IMR-90 (cell line): Measurements from ENCODE around the gene TPI1. TPM values are rescaled to one million over a fixed set of nuclear protein-coding genes. Genes with fewer than 3 reads are reported as not detected.

Experiments used
- ATAC-seq: fragments of 200-7000 bp; cut with Tn5 transposase; 2 replicates; pipeline ENCODE4 v1.9.1; 2020; ENCODE audit warnings: low read depth, mild to moderate bottlenecking, moderate library complexity
- BruUV-seq: library from RNA; stranded (reverse); fragments of 400-500 nt; replicated peaks from 2 replicates; lab custom pipeline; 2021; lab: Mats Ljungman, UMichigan
- CTCF ChIA-PET: fragments of 300-600 bp; formaldehyde crosslinking; extraction: SDS; loops from one replicate; lab custom pipeline; 2021; ENCODE audit warnings: antibody characterized with exemption; lab: Yijun Ruan, JAX
- POLR2A ChIA-PET: fragments of 300-600 bp; sonication (Branson Sonifier 250); formaldehyde crosslinking; loops from one replicate; lab custom pipeline; 2022; ENCODE audit warnings: antibody characterized with exemption; ENCODE audit not compliant: unreplicated experiment; lab: Charles Lee
- DNase-seq: peaks from one replicate; pipeline ENCODE4 v3.0.0; 2013
- H2AFZ ChIP-seq: replicated peaks from 2 replicates; pipeline ENCODE3; 2013; ENCODE audit warnings: low read length, mild to moderate bottlenecking; ENCODE audit not compliant: poor library complexity
- H2AK5ac ChIP-seq: 2 replicates; pipeline ENCODE4 v1.6.1; 2013; ENCODE audit warnings: low read depth, low read length, inconsistent platforms
- H2AK9ac ChIP-seq: replicated peaks from 2 replicates; pipeline ENCODE3; 2013; ENCODE audit warnings: mild to moderate bottlenecking, low read depth, low read length, moderate library complexity; ENCODE audit not compliant: poor library complexity
- H2BK120ac ChIP-seq: 2 replicates; pipeline ENCODE4 v1.6.1; 2013; ENCODE audit warnings: low read depth, low read length, inconsistent platforms
- H2BK15ac ChIP-seq: 3 replicates; pipeline ENCODE4 v1.6.1; 2013; ENCODE audit warnings: low read depth, low read length, inconsistent platforms
- H2BK20ac ChIP-seq: 2 replicates; pipeline ENCODE4 v1.6.1; 2013; ENCODE audit warnings: low read depth, mild to moderate bottlenecking, inconsistent platforms, low read length, moderate library complexity
- H2BK5ac ChIP-seq: 2 replicates; pipeline ENCODE4 v1.6.1; 2013; ENCODE audit warnings: mild to moderate bottlenecking, low read depth, low read length, inconsistent platforms; ENCODE audit not compliant: poor library complexity, severe bottlenecking
- H3K14ac ChIP-seq: replicated peaks from 2 replicates; pipeline ENCODE4 v1.6.1; 2013; ENCODE audit warnings: low read depth, low read length, inconsistent platforms
- H3K18ac ChIP-seq: 2 replicates; pipeline ENCODE4 v1.6.1; 2013; ENCODE audit warnings: low read depth, low read length, control low read depth
- H3K23ac ChIP-seq: 2 replicates; pipeline ENCODE4 v1.6.1; 2013; ENCODE audit warnings: low read depth, low read length, inconsistent platforms
- H3K27ac ChIP-seq: 2 replicates; pipeline ENCODE4 v1.5.1; 2013; ENCODE audit warnings: mild to moderate bottlenecking, control low read depth, low read length; ENCODE audit not compliant: insufficient read depth
- H3K27me3 ChIP-seq: 2 replicates; pipeline ENCODE4 v1.6.1; 2013; ENCODE audit warnings: low read length; ENCODE audit not compliant: control insufficient read depth, insufficient read depth
- H3K36me3 ChIP-seq: 2 replicates; pipeline ENCODE4 v1.6.1; 2013; ENCODE audit warnings: low read length, mixed read lengths; ENCODE audit not compliant: control insufficient read depth, insufficient read depth
- H3K4ac ChIP-seq: 2 replicates; pipeline ENCODE4 v1.6.1; 2013; ENCODE audit warnings: low read depth, low read length, inconsistent platforms
- H3K4me1 ChIP-seq: 2 replicates; pipeline ENCODE4 v1.6.1; 2013; ENCODE audit warnings: low read length, mixed read lengths; ENCODE audit not compliant: control insufficient read depth, insufficient read depth
- H3K4me2 ChIP-seq: 2 replicates; pipeline ENCODE4 v1.6.1; 2013; ENCODE audit warnings: low read depth, mild to moderate bottlenecking, control low read depth, low read length, moderate library complexity
- H3K4me3 ChIP-seq: 2 replicates; pipeline ENCODE4 v1.5.1; 2013; ENCODE audit warnings: low read depth, mild to moderate bottlenecking, control low read depth, low read length, moderate library complexity; ENCODE audit not compliant: insufficient read depth
- H3K56ac ChIP-seq: 2 replicates; pipeline ENCODE4 v1.6.1; 2013; ENCODE audit warnings: low read length, inconsistent platforms; ENCODE audit not compliant: insufficient read depth; ENCODE audit errors: extremely low read depth
- H3K79me1 ChIP-seq, 2 experiments: 2 replicates each; pipeline ENCODE4 v1.6.1; 2013; ENCODE audit warnings: low read length in 2 of 2, inconsistent platforms in 1 of 2, low read depth in 1 of 2
- H3K9ac ChIP-seq: 2 replicates; pipeline ENCODE4 v1.6.1; 2013; ENCODE audit warnings: low read depth, low read length, control low read depth
- H3K9me1 ChIP-seq: 2 replicates; pipeline ENCODE4 v1.6.1; 2013; ENCODE audit warnings: low read length, inconsistent platforms; ENCODE audit not compliant: insufficient read depth
- H3K9me3 ChIP-seq: 2 replicates; pipeline ENCODE4 v1.6.1; 2013; ENCODE audit warnings: low read length; ENCODE audit not compliant: control insufficient read depth, insufficient read depth
- H4K20me1 ChIP-seq: 2 replicates; pipeline ENCODE4 v1.6.1; 2013; ENCODE audit warnings: low read length, inconsistent platforms; ENCODE audit not compliant: insufficient read depth
- H4K5ac ChIP-seq: 2 replicates; pipeline ENCODE4 v1.6.1; 2013; ENCODE audit warnings: mild to moderate bottlenecking, low read depth, low read length, control low read depth
- H4K8ac ChIP-seq, 2 experiments: 2 replicates each; pipeline ENCODE4 v1.6.1; 2013; ENCODE audit warnings: low read depth in 2 of 2, low read length in 2 of 2, control low read depth in 1 of 2, inconsistent platforms in 1 of 2
- H4K91ac ChIP-seq: 2 replicates; pipeline ENCODE4 v1.6.1; 2013; ENCODE audit warnings: low read depth, low read length, inconsistent platforms; ENCODE audit not compliant: insufficient read depth
- BHLHE40 ChIP-seq: fragments of 150-350 bp; IDR thresholded peaks from 2 replicates; pipeline ENCODE4 v1.6.1; 2016; ENCODE audit warnings: mild to moderate bottlenecking, low read depth, low read length
- CEBPB ChIP-seq: IDR thresholded peaks from 2 replicates; pipeline ENCODE4 v1.6.1; 2012; ENCODE audit warnings: low read depth, low read length, improper control_type of control experiment
- CHD1 ChIP-seq: IDR thresholded peaks from 2 replicates; pipeline ENCODE4 v1.6.1; 2012; ENCODE audit warnings: low read depth, low read length, improper control_type of control experiment
- CTCF ChIP-seq: conservative IDR thresholded peaks from 2 replicates; pipeline ENCODE4 v1.5.1; 2012; ENCODE audit warnings: mild to moderate bottlenecking, low read depth, low read length, improper control_type of control experiment
- ELK1 ChIP-seq: fragments of 150-350 bp; IDR thresholded peaks from 2 replicates; pipeline ENCODE4 v1.6.1; 2016; ENCODE audit warnings: low read depth, mild to moderate bottlenecking, low read length, moderate library complexity, borderline replicate concordance
- FOS ChIP-seq: fragments of 150-350 bp; IDR thresholded peaks from 2 replicates; pipeline ENCODE4 v1.6.1; 2016; ENCODE audit warnings: low read depth, low read length
- MAFK ChIP-seq: IDR thresholded peaks from 2 replicates; pipeline ENCODE4 v1.6.1; 2012; ENCODE audit warnings: low read depth, low read length, improper control_type of control experiment
- MAZ ChIP-seq: IDR thresholded peaks from 2 replicates; pipeline ENCODE4 v1.6.1; 2012; ENCODE audit warnings: low read depth, mild to moderate bottlenecking, low read length, improper control_type of control experiment, moderate library complexity, borderline replicate concordance
- MXI1 ChIP-seq: IDR thresholded peaks from 2 replicates; pipeline ENCODE4 v1.6.1; 2012; ENCODE audit warnings: low read depth, mild to moderate bottlenecking, low read length, moderate library complexity, borderline replicate concordance
- NFE2L2 ChIP-seq: fragments of 150-350 bp; IDR thresholded peaks from 2 replicates; pipeline ENCODE4 v1.6.1; 2016; ENCODE audit warnings: low read depth, mild to moderate bottlenecking, low read length
- POLR2A ChIP-seq: IDR thresholded peaks from 2 replicates; pipeline ENCODE4 v1.6.1; 2012; ENCODE audit warnings: mild to moderate bottlenecking, low read depth, low read length
- RAD21 ChIP-seq: IDR thresholded peaks from 2 replicates; pipeline ENCODE4 v1.6.1; 2012; ENCODE audit warnings: low read length, improper control_type of control experiment
- RCOR1 ChIP-seq: IDR thresholded peaks from 2 replicates; pipeline ENCODE4 v1.6.1; 2012; ENCODE audit warnings: mild to moderate bottlenecking, low read length, improper control_type of control experiment; ENCODE audit not compliant: insufficient replicate concordance
- RFX5 ChIP-seq: IDR thresholded peaks from 2 replicates; pipeline ENCODE4 v1.8.0; 2012; ENCODE audit warnings: low read depth, mild to moderate bottlenecking, low read length, moderate library complexity
- SMC3 ChIP-seq: fragments of 150-350 bp; IDR thresholded peaks from 2 replicates; pipeline ENCODE4 v1.6.1; 2016; ENCODE audit warnings: low read depth, mild to moderate bottlenecking, antibody characterized with exemption, low read length, moderate library complexity
- USF2 ChIP-seq: fragments of 150-350 bp; IDR thresholded peaks from 2 replicates; pipeline ENCODE4 v1.6.1; 2017; ENCODE audit warnings: mild to moderate bottlenecking, antibody characterized with exemption, low read length, low read depth
- WGBS, 2 experiments: methylation state at CpG; one replicate each; pipeline versions ENCODE4 v1.1.5 to v1.1.7; 2013; ENCODE audit warnings: missing lambda C conversion rate in 2 of 2; ENCODE audit not compliant: insufficient read length in 1 of 2; ENCODE audit errors: extremely low coverage in 2 of 2; 5-methylcytosine and 5-hydroxymethylcytosine counted together
- dilution Hi-C: fragments of 300-500 bp; cut with HindIII; formaldehyde crosslinking; loops from one replicate; pipeline ENCODE4 v1.14.3; 2018; ENCODE audit warnings: low sequenced_read_pairs; ENCODE audit not compliant: unreplicated experiment
- in situ Hi-C: fragments of 300-500 bp; cut with MboI; formaldehyde crosslinking; loops from 3 replicates; pipeline ENCODE4 v1.14.3; 2019; ENCODE audit warnings: low sequenced_read_pairs, inconsistent platforms, mixed read lengths
- intact Hi-C: fragments of 100-400 bp; cut with micrococcal nuclease; formaldehyde crosslinking; loops from 2 replicates; pipeline ENCODE4 v1.10.0; 2022
- polyA plus RNA-seq, 3 experiments: library from polyadenylated mRNA; depleted of rRNA; stranded (reverse); fragments of >200 nt; gene quantifications; 2 replicates each; pipeline ENCODE4 v1.2.3, GENCODE V29; 2012; ENCODE audit warnings: low replicate concordance in 1 of 3
- total RNA-seq: library from RNA; depleted of rRNA; stranded (reverse); fragments of >200 nt; gene quantifications from 2 replicates; pipeline ENCODE4 v1.2.3, GENCODE V29; 2012

Gene TPI1
- total and polyA plus RNA-seq, 2 of the 4 experiments (the other 2 are of a cell fraction), result 1,995 to 2,176 TPM

GRCh38 chr12:6840330-6840729 lies 27.0 kb upstream of the TPI1 start:
- H3K18ac ChIP-seq, result no peak overlapping the region
- WGBS, 2 experiments, result no CpG with 5 or more reads among the region's 1 CpG
- no peak overlapping the region for H2BK5ac ChIP-seq
- no peak overlapping the region for H3K56ac ChIP-seq
- H2AFZ ChIP-seq, result no peak overlapping the region
- CTCF ChIA-PET, result no interaction called here
- no peak overlapping the region for H2BK20ac ChIP-seq
- no peaks in the 10 kb centered on the region for H3K9me1 ChIP-seq
- H4K20me1 ChIP-seq, result peaks cover 3% of the 10 kb centered on the region
- no peak overlapping the region for H2BK120ac ChIP-seq
- H3K23ac ChIP-seq, result no peak overlapping the region
- no peak overlapping the region for H3K27ac ChIP-seq
- intact Hi-C loops, result no loop called here
- no peak overlapping the region for H3K4me2 ChIP-seq
- no peak overlapping the region for H2BK15ac ChIP-seq
- no peak overlapping the region for H2AK9ac ChIP-seq
- peaks cover 70% of the 10 kb centered on the region for H3K36me3 ChIP-seq
- no peak overlapping the region for H4K5ac ChIP-seq
- in situ Hi-C loops, result no loop called here
- no TSS peak for BruUV-seq
- no peak overlapping the region for H3K4me3 ChIP-seq
- dilution Hi-C loops, result no loop called here
- no peak for TF ChIP-seq RAD21
- no peak for TF ChIP-seq BHLHE40
- TF ChIP-seq POLR2A, result no peak
- TF ChIP-seq SMC3, result no peak
- no peak for TF ChIP-seq RCOR1
- TF ChIP-seq RFX5, result no peak
- no peak for TF ChIP-seq CTCF
- no peak for TF ChIP-seq MAFK
- no peak for TF ChIP-seq USF2
- TF ChIP-seq ELK1, result no peak
- TF ChIP-seq MXI1, result no peak
- TF ChIP-seq NFE2L2, result no peak
- TF ChIP-seq CEBPB, result no peak
- TF ChIP-seq CHD1, result no peak
- no peak for TF ChIP-seq MAZ
- TF ChIP-seq FOS, result no peak
- H3K14ac ChIP-seq, result no peak overlapping the region
- H3K4ac ChIP-seq, result no peak overlapping the region
- no peaks in the 10 kb centered on the region for H3K27me3 ChIP-seq
- POLR2A ChIA-PET, result no interaction called here
- H3K79me1 ChIP-seq, result peaks cover 0 to 3% of the 10 kb centered on the region in 2 experiments; a peak in 2 of 4 replicates
- no peak for ATAC-seq
- no peak overlapping the region for H3K9ac ChIP-seq
- H3K4me1 ChIP-seq, result no peaks in the 10 kb centered on the region
- DNase-seq, result no peak
- no peak overlapping the region for H4K91ac ChIP-seq
- H4K8ac ChIP-seq, result no peak overlapping the region
- no peak overlapping the region for H2AK5ac ChIP-seq
- H3K9me3 ChIP-seq, result no peaks in the 10 kb centered on the region
